ENCODE measurements around the gene CTCF.

The CTCF gene

DNA sequence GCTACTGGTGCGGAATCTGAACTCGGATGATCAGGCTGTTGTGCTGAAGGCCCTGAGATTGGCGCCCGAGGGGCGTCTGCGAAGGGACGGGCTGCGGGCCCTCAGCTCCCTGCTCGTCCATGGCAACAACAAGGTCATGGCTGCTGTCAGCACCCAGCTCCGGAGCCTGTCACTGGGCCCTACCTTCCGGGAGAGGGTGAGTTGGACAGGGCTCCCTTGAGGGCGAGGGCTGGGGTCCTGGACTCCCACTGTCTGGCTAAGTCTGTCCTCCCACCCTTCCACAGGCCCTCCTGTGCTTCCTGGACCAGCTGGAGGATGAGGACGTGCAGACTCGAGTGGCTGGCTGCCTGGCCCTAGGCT is 16.7 kb upstream of the CTCF start:
- H3K4me3 ChIP-seq (ENCODE audit: low read length), result no peak overlapping the region
- no peak for DNase-seq (ENCODE audit: low read depth)
- TF ChIP-seq, protein P1, sequence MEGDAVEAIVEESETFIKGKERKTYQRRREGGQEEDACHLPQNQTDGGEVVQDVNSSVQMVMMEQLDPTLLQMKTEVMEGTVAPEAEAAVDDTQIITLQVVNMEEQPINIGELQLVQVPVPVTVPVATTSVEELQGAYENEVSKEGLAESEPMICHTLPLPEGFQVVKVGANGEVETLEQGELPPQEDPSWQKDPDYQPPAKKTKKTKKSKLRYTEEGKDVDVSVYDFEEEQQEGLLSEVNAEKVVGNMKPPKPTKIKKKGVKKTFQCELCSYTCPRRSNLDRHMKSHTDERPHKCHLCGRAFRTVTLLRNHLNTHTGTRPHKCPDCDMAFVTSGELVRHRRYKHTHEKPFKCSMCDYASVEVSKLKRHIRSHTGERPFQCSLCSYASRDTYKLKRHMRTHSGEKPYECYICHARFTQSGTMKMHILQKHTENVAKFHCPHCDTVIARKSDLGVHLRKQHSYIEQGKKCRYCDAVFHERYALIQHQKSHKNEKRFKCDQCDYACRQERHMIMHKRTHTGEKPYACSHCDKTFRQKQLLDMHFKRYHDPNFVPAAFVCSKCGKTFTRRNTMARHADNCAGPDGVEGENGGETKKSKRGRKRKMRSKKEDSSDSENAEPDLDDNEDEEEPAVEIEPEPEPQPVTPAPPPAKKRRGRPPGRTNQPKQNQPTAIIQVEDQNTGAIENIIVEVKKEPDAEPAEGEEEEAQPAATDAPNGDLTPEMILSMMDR (IDR thresholded peaks at IDR 0.05; ENCODE audit: insufficient read depth, low read depth, low read length, missing control alignments), result no peak

GRCh38 chr16:67546091-67546501 is 16.2 kb upstream of the CTCF start:
- TF ChIP-seq, protein P1 (IDR thresholded peaks at IDR 0.05; ENCODE audit: insufficient read depth, low read depth, low read length, missing control alignments), result no peak
- H3K4me3 ChIP-seq (ENCODE audit: low read length), result no peak overlapping the region
- no peak for DNase-seq (ENCODE audit: low read depth)

DNA sequence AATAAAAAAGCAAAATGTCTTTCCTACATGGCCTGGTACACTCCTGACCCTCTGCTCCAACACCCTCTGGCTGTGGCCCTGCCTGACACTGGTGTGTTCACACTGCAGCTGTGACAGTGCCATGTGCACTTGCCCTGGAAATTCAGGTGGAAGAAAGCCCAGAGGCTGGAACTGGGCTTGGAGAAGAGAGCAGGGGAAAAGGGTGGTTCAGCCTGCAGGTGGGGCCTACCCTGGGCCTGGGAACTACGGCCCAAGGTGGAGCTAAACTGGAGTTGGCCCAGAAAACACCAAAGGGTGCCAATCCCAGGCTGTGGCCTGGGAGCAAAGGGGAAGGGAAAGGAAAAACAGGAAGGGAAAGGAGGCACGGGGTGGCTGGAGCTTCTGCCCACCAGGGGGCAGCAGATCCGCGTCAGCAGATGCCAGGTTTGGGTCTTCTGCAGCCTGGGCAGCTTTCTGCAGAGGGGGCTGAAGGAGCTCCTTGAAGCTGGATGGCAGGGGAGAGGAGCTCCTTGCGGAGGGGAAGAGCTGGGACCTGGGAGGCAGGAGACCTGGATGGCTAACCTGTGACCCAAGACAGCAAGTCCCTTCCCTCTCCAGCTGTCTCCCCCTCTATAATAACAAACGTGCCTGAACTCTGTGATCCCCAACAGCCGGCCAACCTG is 15.4 kb upstream of the CTCF start:
- H3K4me3 ChIP-seq (ENCODE audit: low read length), result no peak overlapping the region
- TF ChIP-seq, protein P1 (IDR thresholded peaks at IDR 0.05; ENCODE audit: insufficient read depth, low read depth, low read length, missing control alignments), result peak; percentile 91
- peak; percentile 69 for DNase-seq (ENCODE audit: low read depth)

DNA sequence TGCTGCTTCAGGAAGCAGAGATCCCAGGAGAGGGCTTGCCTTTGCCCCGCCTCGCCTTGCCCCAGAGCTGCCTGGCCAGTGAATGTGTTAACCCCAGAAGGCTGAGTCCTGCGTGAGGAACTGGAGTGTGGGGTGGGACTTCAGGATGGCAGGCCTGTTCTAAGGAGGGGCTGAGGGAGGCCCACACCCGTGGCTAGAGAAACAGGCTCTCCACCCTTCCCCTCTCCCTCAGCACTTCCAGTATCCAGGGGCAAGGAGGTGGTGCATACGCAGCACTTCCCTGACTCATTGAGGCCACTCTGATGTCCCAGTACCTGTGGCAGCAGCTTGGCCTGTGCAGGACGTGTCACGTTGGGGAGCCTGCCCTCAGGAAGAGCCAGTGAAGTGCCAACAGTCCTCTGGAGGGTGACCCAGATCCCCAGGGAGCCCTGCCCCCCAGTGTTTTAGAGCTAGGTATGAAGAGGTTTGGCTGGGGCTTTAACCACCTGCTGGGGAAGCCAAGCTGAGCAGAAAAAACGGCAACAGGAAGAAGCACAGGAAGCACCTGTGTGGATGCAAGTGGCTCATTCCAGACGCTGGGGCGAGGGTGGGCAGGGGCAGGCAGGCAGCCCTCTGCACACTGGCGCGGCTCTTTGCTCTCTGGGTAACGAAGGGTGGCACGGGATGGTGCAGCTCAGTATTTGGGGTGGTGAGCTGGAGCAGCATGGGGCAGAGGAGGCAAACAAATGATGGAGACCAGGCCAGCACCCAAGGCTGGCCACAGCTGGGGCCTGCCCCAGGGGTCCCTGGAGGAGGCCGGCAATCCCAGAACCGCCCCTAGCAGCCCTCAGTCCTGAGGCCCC is 14.7 kb upstream of the CTCF start:
- DNase-seq (ENCODE audit: low read depth), result no peak
- no peak overlapping the region for H3K4me3 ChIP-seq (ENCODE audit: low read length)
- TF ChIP-seq, protein P1 (IDR thresholded peaks at IDR 0.05; ENCODE audit: insufficient read depth, low read depth, low read length, missing control alignments), result no peak

- H3K4me3 ChIP-seq (ENCODE audit: low read length), result no peak overlapping the region
- TF ChIP-seq, protein P1 (IDR thresholded peaks at IDR 0.05; ENCODE audit: insufficient read depth, low read depth, low read length, missing control alignments), result no peak
- no peak for DNase-seq (ENCODE audit: low read depth)
These were observed 13.8 kb upstream of the CTCF start for GRCh38 chr16:67548265-67549126.

DNA sequence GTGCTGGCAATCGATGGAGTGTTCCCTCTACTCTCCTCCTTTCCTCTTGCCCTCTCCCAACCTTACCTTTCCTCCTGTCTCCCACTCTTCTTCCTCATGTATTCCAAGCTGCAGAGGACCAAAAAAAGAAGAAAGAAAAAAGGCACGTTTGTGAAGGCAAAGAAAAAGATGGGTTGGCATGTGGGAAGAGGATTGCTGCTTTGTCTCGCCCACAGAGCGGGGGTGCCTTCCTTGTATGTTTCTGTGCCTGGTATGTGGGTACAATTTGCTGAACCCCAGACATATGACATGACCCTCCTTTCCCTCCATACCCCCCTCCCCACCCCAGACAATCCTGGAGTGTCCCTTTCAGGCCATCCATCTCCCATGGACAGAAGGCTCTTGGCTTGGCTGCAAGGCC is 13.1 kb upstream of the CTCF start:
- DNase-seq (ENCODE audit: low read depth), result no peak
- TF ChIP-seq, protein P1 (IDR thresholded peaks at IDR 0.05; ENCODE audit: insufficient read depth, low read depth, low read length, missing control alignments), result no peak
- no peak overlapping the region for H3K4me3 ChIP-seq (ENCODE audit: low read length)

Data from epithelial cell of esophagus (primary cell).